ENCODE measurements around the gene MSN.
"Not testable (repeated sequence)": the region's sequence is repeated elsewhere in the genome, so short reads cannot be mapped to it uniquely, and the experiment has no call there.

The MSN gene

GRCh38 chrX:65720381-65720964 lies 53.0 kb downstream of the MSN start:
- DNase-seq, result no peak

- peak; percentile 90 for DNase-seq
These were observed 56.3 kb downstream of the MSN start for GRCh38 chrX:65723706-65724105.

GRCh38 chrX:65726715-65727114 lies 59.3 kb downstream of the MSN start:
- DNase-seq, result no peak

- peak; percentile 72 for DNase-seq
These were observed 64.3 kb downstream of the MSN start for GRCh38 chrX:65731684-65732289.

- no peak for DNase-seq
These were observed 73.5 kb downstream of the MSN start for GRCh38 chrX:65740909-65741308.

GRCh38 chrX:65741823-65742222 lies 74.4 kb downstream of the MSN start:
- DNase-seq, result no peak

GRCh38 chrX:65744965-65745364 lies 77.5 kb downstream of the MSN start:
- no peak for DNase-seq

GRCh38 chrX:65745427-65745826 lies 78.0 kb downstream of the MSN start:
- DNase-seq, result no peak

- no peak for DNase-seq
These were observed 78.5 kb downstream of the MSN start for GRCh38 chrX:65745992-65746391.

GRCh38 chrX:65750674-65751469 lies 83.4 kb downstream of the MSN start:
- DNase-seq, result peak; percentile 83

GRCh38 chrX:65751519-65751918 lies 84.1 kb downstream of the MSN start:
- DNase-seq, result no peak

- DNase-seq, result no peak
These were observed 84.8 kb downstream of the MSN start for GRCh38 chrX:65752294-65752693.

GRCh38 chrX:65755786-65756185 lies 88.3 kb downstream of the MSN start:
- no peak for DNase-seq

- DNase-seq, result no peak
These were observed 90.5 kb downstream of the MSN start for GRCh38 chrX:65757943-65758342.

GRCh38 chrX:65758505-65758904 lies 91.1 kb downstream of the MSN start:
- peak; percentile 62 for DNase-seq

GRCh38 chrX:65759525-65759924 lies 92.1 kb downstream of the MSN start:
- not testable (repeated sequence) for DNase-seq

GRCh38 chrX:65769564-65770292 lies 102.3 kb downstream of the MSN start:
- DNase-seq, result no peak

- no peak for DNase-seq
These were observed 105.4 kb downstream of the MSN start for GRCh38 chrX:65772842-65773241.

- peak; percentile 56 for DNase-seq
These were observed 114.4 kb downstream of the MSN start for GRCh38 chrX:65781845-65782244.

- peak; percentile 33 for DNase-seq
These were observed 116.3 kb downstream of the MSN start for GRCh38 chrX:65783746-65784145.

Data from activated CD4-positive, alpha-beta T cell treated with anti-CD3 and anti-CD28 coated beads, Interleukin-2, amount 50 U/mL, for 16 hours (primary cell).